Left ventricle myocardium superior (tissue), 1 donor: ENCODE data around the gene NIPSNAP3A. TPM values are rescaled to one million over a fixed set of nuclear protein-coding genes. Genes with fewer than 3 reads are reported as not detected.

Experiments
- ATAC-seq: fragments of 200-7000 bp; cut with Tn5 transposase; one replicate; pipeline ENCODE4 v1.9.1; 2020; ENCODE audit warnings: mild to moderate bottlenecking, moderate library complexity
- DNase-seq: peaks from one replicate; pipeline ENCODE4 v3.0.0-alpha.2; 2020
- intact Hi-C: fragments of 100-400 bp; cut with micrococcal nuclease; formaldehyde crosslinking; loops from one replicate; pipeline ENCODE4 v1.11.0; 2022
- total RNA-seq: library from RNA; stranded (reverse); fragmentation: NEBNext Ultra II Directional; extraction: Animal tissue kit (Norgen Biotek cat#: 25700); gene quantifications from one replicate; pipeline ENCODE4 v1.2.1, GENCODE V29; 2021
- donor health status: DM: no; HTN: yes; CAD: no; lungs with severe emphysema.

NIPSNAP3A gene
- total RNA-seq, 1 donor from 2014 or later, result 17.3 TPM

GRCh38 chr9:104772714-104773510 is 25.4 kb downstream of the NIPSNAP3A start:
- DNase-seq, result no peak
- peak; percentile 58 for ATAC-seq
- intact Hi-C loops, result no loop called here

GRCh38 chr9:104774132-104774531 is 26.6 kb downstream of the NIPSNAP3A start:
- ATAC-seq (no peak), DNase-seq (no peak)
- intact Hi-C loops, result no loop called here

- DNase-seq, result no peak
- intact Hi-C loops, result no loop called here
- peak; percentile 82 for ATAC-seq
Observed at GRCh38 chr9:104774831-104775573, 27.5 kb downstream of the NIPSNAP3A start.

GRCh38 chr9:104775574-104775936 is 28.1 kb downstream of the NIPSNAP3A start:
- no peak for DNase-seq
- peak; percentile 39 for ATAC-seq
- intact Hi-C loops, result no loop called here

GRCh38 chr9:104775976-104776375 is 28.5 kb downstream of the NIPSNAP3A start:
- no peak for DNase-seq
- intact Hi-C loops, result no loop called here
- peak; percentile 1 for ATAC-seq

- intact Hi-C loops, result no loop called here
- DNase-seq (no peak), ATAC-seq (peak; percentile 30)
Observed at GRCh38 chr9:104776797-104777196, 29.3 kb downstream of the NIPSNAP3A start.

- DNase-seq (no peak), ATAC-seq (no peak)
- intact Hi-C loops, result no loop called here
Observed at GRCh38 chr9:104778802-104779201, 31.3 kb downstream of the NIPSNAP3A start.

GRCh38 chr9:104779334-104779733 is 31.9 kb downstream of the NIPSNAP3A start:
- no peak for ATAC-seq
- DNase-seq, result no peak
- intact Hi-C loops, result no loop called here

GRCh38 chr9:104779946-104780535 is 32.6 kb downstream of the NIPSNAP3A start:
- DNase-seq (no peak), ATAC-seq (no peak)
- intact Hi-C loops, result no loop called here

- intact Hi-C loops, result no loop called here
- ATAC-seq, result no peak
Observed at GRCh38 chr9:104780796-104781395, 33.4 kb downstream of the NIPSNAP3A start.

GRCh38 chr9:104783588-104783987 is 36.1 kb downstream of the NIPSNAP3A start:
- intact Hi-C loops, result no loop called here
- no peak for DNase-seq
- no peak for ATAC-seq

More at GRCh38 chr9:104780796-104781395, 33.4 kb downstream of the NIPSNAP3A start:
- DNase-seq, result no peak

- no peak for DNase-seq
- intact Hi-C loops, result no loop called here
- ATAC-seq, result no peak
Observed at GRCh38 chr9:104784098-104784497, 36.6 kb downstream of the NIPSNAP3A start.

- ATAC-seq, result no peak
Observed at GRCh38 chr9:104786293-104786692, 38.8 kb downstream of the NIPSNAP3A start.

GRCh38 chr9:104787306-104788015 is 40.0 kb downstream of the NIPSNAP3A start:
- ATAC-seq (peak; percentile 18), DNase-seq (no peak)
- intact Hi-C loops, result no loop called here

More at GRCh38 chr9:104786293-104786692, 38.8 kb downstream of the NIPSNAP3A start:
- DNase-seq, result no peak
- intact Hi-C loops, result no loop called here

GRCh38 chr9:104788251-104788650 is 40.8 kb downstream of the NIPSNAP3A start:
- DNase-seq (no peak), ATAC-seq (no peak)
- intact Hi-C loops, result no loop called here

GRCh38 chr9:104794070-104794469 is 46.6 kb downstream of the NIPSNAP3A start:
- ATAC-seq (no peak), DNase-seq (no peak)
- intact Hi-C loops, result no loop called here

- ATAC-seq (peak; percentile 60), DNase-seq (no peak)
- intact Hi-C loops, result no loop called here
Observed at GRCh38 chr9:104795082-104795481, 47.6 kb downstream of the NIPSNAP3A start.

- ATAC-seq, result no peak
- intact Hi-C loops, result no loop called here
- no peak for DNase-seq
Observed at GRCh38 chr9:104795857-104796256, 48.4 kb downstream of the NIPSNAP3A start.
